ENCODE measurements around the gene TTC17. TPM values are rescaled to one million over a fixed set of nuclear protein-coding genes. Genes with fewer than 3 reads are reported as not detected.
A peak's percentile ranks its signal among the peaks of the same experiment; 100 is the strongest.
"Not testable (repeated sequence)": the region's sequence is repeated elsewhere in the genome, so short reads cannot be mapped to it uniquely, and the experiment has no call there.

TTC17 gene
- total RNA-seq, 1 donor from 2014 or later: 126 TPM

DNA sequence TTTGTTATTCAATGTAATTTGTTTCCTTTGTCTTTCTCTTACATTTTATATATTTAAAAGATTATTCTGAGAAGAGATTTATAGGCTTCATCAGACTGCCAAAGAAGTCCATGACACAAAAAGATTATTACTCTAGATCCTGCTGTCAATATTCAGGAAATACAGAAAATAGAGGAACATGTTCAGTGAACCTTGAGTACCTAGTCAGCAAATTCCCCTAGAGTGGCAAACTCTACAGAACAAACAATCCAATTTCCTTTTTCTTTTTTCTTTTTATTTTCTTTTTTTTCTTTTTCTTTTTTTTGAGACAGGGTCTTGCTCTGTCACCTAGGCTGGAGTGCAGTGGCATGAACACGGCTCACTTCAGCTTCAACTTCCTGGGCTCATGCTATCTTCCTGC is 23.9 kb downstream of the TTC17 start:
- no peak for DNase-seq

DNA sequence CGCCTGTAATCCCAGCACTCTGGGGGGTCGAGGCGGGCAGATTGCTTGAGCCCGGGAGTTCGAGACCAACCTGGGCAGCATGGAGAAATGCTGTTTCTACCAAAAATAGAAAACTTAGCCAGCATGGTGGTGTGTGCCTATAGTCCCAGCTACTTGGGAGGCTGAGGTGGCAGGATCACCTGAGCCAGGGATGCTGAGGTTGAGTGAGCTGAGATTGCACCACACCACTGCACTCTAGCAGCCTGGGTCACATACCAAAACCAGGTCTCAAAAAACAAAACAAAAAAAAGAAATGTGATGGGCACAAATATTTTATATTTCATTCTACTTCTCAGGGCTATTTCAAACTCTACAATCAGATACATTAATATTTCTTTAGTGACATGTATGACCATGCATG is 25.7 kb downstream of the TTC17 start:
- DNase-seq: no peak

DNA sequence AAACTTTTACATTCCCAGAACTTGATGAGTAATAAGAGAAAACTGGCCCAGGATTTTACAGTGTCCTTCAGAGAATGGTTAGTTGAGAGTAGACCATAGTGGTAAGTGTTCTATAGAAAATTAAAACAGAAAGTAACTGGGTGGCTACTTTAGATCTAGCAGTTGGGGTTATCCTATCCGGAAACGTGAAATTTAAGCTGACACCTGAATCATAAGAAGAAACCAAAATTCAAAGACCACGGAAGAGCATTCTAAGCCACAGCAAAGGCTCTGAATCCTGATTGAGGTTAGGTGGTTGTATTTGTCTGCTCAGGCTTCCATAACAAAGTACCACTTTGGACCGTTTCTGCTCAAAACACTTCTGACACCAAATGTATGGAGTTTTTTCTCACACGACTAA is 34.0 kb downstream of the TTC17 start:
- DNase-seq: no peak

GRCh38 chr11:43393765-43394355 is 35.1 kb downstream of the TTC17 start:
- no peak for DNase-seq

GRCh38 chr11:43396617-43397016 is 37.9 kb downstream of the TTC17 start:
- no peak for DNase-seq

- DNase-seq: no peak
Measured at GRCh38 chr11:43397251-43397650, 38.5 kb downstream of the TTC17 start.

- no peak for DNase-seq
Measured at GRCh38 chr11:43399983-43400630, 41.4 kb downstream of the TTC17 start.

- DNase-seq: no peak
Measured at GRCh38 chr11:43401252-43401651, 42.5 kb downstream of the TTC17 start.

DNA sequence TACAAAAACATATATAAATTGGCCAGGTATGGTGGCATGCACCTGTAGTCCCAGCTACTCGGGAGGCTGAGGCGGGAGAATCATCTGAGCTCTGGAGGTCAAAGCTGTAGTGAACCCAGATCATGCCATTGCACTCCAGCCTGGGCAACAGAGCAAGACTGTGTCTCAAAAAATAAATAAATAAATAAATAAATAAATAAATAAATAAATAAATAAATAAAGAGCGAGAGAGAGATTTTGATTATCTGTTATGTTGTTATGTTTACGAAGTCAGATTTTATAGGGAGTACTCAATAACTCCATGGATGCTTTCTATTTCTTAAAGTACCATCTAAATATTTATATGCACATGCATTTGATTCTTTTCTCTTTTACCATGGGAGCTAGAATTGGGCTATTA is 43.1 kb downstream of the TTC17 start:
- not testable (repeated sequence) for DNase-seq

DNA sequence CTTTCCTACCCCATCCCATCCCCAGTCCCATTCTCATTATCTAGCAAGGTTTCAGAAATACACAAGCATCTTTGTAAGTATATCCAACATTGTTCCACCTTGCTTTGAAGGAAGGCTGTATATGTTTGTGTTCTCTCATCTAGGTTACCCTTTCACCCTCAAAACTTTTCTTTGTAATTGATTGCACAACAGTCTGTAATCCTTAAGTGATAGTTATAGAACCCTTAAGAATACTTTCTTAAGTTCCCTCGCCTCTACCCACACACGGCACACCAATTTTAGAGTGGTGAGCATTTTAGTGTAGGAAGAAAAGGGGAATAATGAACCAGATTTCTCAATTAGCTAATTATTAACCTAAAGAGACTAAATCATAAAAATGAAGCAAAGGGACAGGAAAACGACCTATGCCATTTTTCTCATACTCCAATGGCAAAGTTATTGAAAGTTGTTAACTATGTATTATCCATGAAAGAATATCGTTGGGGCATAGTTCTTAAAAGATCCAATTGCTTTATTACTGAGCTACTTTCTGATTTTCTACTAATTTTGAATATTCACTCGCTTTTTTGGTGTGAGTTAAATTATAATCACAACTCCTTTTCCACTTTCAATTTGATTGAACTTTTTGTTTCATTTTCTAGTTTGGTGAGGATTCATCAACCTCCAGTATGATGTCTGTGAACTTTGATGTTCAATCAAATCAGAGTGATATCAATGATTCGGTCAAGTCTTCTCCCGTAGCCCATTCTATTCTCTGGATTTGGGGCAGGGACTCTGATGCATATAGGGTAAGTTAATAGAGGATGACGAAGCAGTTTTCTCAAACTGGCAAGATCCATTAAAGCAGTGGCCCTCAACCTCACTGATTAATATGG is 44.9 kb downstream of the TTC17 start:
- no peak for DNase-seq

- DNase-seq: no peak
Measured at GRCh38 chr11:43404406-43404805, 45.7 kb downstream of the TTC17 start.

DNA sequence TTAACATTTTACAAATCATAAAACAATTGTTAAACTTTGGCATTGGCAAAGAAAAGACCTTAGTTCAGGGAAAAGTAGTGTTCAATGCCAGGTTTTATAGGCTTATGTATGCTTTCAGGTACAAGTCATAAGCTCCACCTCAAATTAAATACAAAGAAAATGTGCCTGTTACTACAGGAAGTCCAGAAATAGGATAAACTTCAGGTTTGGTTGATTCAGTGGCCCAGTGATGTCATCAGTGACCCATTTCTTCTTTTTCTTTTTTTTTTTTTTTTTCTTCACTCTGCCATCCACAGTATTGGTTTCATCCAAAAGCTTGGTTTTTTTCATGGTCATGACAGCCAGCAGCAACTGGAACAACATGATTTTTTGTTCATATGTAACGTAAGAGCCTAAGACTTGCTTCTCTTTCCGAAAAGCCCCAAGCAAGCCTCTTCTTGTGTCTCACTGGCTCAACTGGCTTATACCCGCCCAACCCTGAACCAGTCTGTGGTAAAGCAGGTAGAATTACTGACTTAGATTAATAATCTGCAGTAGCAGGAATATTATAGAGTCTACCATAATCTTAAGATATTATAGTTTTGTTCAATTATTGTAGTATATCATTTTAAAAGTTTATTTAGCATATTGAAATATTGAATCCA is 46.2 kb downstream of the TTC17 start:
- no peak for DNase-seq

DNA sequence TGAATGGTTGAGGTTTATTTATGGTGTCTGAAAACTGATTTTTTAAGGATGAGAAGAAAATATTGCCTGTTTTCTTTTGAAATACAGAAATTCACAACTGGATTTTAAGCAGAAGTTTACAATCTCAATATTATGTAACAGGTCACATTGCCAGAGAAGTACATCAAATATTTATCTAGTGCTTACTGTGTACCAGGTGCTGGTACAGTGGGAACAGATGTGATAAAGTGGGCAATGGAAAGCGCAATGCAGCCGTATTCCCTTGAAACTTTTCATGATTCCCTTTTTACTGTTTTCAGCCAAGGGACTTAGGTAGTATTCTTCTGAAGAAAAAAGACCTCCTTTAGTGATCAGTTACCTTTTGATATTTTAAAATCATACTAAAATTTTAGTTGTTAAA is 49.6 kb downstream of the TTC17 start:
- DNase-seq: no peak

DNA sequence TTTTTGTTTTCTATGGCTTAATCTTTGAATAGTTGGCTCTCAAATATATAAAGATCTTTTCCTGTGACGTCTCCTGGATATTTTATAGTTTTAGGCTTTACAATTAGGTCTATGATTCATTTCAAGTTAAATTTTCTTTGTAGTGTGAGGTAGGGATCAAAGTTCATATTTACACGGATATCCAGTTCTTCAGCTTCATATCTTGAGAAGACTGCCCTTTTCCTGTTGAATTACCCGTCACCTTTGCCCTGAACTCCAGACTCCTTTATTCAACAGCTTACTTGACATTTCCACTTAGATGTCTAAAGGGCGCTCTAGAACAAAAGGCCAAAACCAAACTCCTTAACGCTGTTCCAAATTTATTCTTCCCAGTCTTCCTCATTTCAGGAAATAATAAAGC is 51.7 kb downstream of the TTC17 start:
- no peak for DNase-seq

- DNase-seq: no peak
Measured at GRCh38 chr11:43418197-43418596, 59.5 kb downstream of the TTC17 start.

DNA sequence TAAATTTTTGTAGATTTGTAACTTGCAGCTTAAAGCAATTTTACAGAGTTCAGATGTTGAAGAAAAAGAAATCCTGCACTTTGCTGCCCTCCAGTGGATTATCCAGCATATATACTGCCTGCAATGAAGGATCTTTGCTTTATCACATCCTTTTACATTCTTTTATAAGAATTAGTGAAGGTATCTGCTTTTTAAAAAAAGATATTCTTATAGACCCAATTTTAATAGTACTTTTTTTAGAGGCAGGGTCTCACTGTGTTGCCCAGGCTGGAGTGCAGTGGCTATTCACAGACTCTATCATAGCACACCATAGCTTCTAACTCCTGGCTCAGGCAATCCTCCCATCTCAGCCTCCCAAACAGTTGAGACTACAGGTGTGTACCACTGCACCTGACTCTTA is 60.7 kb downstream of the TTC17 start:
- peak; percentile 25 for DNase-seq

DNA sequence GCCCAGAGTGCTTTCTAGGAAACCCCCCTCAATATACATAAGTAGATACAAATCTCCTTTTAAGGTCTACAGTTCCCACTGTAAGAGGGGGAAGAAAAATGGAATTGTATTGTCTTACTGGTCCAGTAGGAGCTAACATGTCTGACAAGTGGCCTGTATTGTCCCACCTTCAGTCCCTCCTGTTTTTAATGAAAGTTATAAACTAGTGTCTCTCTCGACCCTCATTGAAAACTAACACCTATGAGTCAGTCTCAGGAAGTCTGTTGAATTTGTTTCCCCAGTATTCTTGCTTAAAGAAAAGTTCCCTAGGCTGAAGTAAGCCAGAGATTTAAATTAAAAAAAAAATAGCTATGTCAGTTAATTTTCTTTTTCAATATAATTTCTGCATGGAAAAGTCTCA is 69.3 kb downstream of the TTC17 start:
- DNase-seq: no peak

DNA sequence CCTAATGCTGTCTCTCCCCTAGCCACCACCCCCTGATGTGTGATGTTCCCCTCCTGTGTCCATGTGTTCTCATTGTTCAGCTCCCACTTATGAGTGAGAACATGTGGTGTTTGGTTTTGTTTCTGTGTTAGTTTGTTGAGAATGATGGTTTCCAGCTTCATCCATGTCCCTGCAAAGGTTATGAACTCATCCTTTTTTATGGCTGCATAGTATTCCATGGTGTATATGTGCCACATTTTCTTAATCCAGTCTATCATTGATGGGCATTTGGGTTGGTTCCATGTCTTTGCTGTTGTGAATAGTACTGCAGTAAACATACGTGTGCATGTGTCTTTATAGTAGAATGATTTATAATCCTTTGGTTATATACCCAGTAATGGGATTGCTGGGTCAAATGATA is 72.2 kb downstream of the TTC17 start:
- DNase-seq: not testable (repeated sequence)

DNA sequence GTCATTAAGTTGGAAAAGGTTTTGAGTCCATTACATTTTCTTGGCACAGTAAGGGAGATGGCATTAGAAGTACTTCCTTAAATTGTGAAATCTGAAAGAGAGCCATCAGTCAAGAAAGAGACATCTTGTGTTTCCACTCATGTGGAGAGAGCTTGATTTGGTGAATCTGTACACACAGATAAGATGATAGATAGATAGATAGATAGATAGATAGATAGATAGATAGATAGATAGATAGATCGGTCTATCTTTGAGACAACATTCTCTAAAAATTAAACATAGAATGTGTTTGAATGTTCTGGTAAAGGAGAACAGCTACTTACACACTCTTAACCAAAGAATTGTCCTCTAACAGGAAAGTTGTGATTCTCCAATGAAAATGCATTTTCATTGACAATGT is 76.2 kb downstream of the TTC17 start:
- DNase-seq: no peak

- no peak for DNase-seq
Measured at GRCh38 chr11:43440486-43440885, 81.8 kb downstream of the TTC17 start.

GRCh38 chr11:43443811-43444210 is 85.1 kb downstream of the TTC17 start:
- no peak for DNase-seq

DNA sequence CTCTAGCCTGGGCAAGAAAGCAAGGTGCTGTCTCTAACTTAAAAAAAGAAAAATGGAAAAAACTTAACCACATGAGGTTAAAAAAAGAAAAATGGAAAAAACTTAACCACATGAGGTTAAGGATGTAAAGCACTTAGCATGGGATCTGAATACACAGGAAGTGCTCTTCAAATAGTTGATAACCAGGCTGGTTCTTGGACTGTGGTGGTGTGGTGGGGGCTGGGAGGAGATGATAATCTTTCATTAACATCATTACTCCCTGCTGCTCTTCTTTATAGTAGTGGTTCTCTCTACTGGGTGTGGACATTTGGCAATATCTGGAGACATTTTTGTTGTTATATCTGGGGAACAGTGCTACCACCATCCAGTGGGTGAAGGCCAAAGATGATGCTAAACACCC is 88.4 kb downstream of the TTC17 start:
- no peak for DNase-seq

DNA sequence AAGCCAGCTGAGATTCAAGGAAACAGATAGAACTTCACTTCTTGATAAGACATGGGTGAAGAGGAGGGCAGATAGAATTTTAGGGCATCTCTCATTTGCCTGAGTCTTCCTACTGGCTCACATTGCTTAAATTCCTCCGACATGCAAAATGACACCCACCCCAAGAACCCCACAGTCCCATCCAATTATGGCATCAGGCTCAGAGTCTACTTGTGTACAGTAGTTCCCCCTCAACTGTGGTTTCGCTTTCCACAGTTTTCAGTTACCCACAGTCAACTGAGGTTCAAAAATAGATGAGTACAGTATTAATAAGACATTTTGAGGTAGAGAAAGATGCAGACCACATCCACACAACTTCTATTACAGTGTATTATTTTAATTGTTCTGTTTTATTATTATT is 99.8 kb downstream of the TTC17 start:
- DNase-seq: no peak

All from skin of body (tissue), 2 donors.